Measurements from ENCODE around the gene LIFR.
A peak's percentile ranks its signal among the peaks of the same experiment; 100 is the strongest.

Gene LIFR

GRCh38 chr5:38441453-38442246 is 114.8 kb downstream of the LIFR start:
- DNase-seq (ENCODE audit: low spot score), result peak; percentile 64

- DNase-seq (ENCODE audit: low spot score), result no peak
These were observed 117.7 kb downstream of the LIFR start for GRCh38 chr5:38438757-38439156.

GRCh38 chr5:38434966-38435705 is 121.3 kb downstream of the LIFR start:
- DNase-seq (ENCODE audit: low spot score), result no peak

GRCh38 chr5:38433160-38433861 is 123.1 kb downstream of the LIFR start:
- no peak for DNase-seq (ENCODE audit: low spot score)

- no peak for DNase-seq (ENCODE audit: low spot score)
These were observed 125.1 kb downstream of the LIFR start for GRCh38 chr5:38431242-38431853.

GRCh38 chr5:38426986-38427950 is 129.2 kb downstream of the LIFR start:
- DNase-seq (ENCODE audit: low spot score), result no peak

GRCh38 chr5:38426490-38426889 is 130.0 kb downstream of the LIFR start:
- no peak for DNase-seq (ENCODE audit: low spot score)
